ENCODE data around the gene BCKDK. TPM values are rescaled to one million over a fixed set of nuclear protein-coding genes. Genes with fewer than 3 reads are reported as not detected.
A peak's percentile ranks its signal among the peaks of the same experiment; 100 is the strongest.

Gene BCKDK
- total and polyA plus RNA-seq, 2 of the 8 experiments (the other 6 are each of a cell fraction or from before 2014, with no cell fraction given), result 49.6 to 77.1 TPM

DNA sequence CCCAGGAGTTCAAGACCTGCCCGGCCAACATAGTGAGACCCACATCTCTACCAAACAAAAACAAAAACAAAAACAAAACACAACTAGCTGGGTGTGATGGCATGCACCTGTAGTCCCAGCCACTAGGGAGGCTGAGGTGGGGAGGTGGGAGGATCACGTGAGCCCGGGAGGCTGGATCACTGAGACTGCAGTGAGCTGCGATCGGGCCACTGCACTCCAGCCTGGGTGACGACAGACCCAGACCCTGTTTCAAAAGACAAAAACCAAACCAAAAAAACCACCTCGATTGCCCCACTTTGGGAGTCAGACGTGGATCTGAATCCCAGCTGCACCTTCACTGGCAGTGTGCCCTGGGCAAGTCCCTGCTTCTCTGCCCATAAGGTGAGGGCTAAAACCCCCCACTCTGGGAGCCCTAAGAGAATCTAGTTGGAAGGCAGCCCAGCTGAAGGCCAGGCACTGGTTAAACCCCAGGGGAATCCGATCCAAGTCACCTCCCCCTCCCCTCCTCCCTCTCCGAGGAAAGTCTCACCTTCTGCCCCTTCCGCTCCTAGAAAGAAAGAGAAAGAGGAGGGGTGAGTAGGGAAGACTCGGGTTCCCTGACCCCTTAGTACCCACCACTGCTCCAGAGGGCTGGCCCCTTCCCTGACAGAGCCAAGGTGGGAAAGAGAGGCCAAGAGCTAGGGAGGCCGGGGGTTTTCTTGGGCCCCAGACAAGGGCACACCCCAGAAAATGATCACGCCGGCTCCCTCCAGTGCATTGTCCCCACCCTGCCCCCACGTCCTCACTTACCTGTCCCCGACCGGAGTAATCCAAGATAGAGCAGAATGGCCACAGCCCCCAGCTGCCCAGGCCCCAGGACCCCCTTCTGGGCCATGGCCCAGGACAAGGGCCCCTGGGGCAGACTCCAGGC lies 26.7 kb downstream of the BCKDK start:
- CTCF ChIA-PET (ENCODE audit: partially characterized antibody), result interaction anchor here (0.8 to 2.2 kb wide), 7 partner anchors 8 to 150 kb away, joined by 3 to 8 read pairs (median 3); partner anchors contain the start of genes HSD3B7 and ZNF668
- Histone ChIP-seq H2AK5ac (ENCODE audit: low read depth, low read length) (peak overlapping the region; percentile 97; the same call in 1 of the 2 replicates), H4K20me1 (replicated peaks in 1 of 2; ENCODE audit: control insufficient read depth in 1 of 2, insufficient read depth in 2 of 2, low read length in 2 of 2) (peaks cover 6 to 7% of the 10 kb centered on the region in 2 experiments), H3K4me3 (ENCODE audit: extremely low read depth in 1 of 4, insufficient read depth in 2 of 4, low read depth in 3 of 4, low read length in 4 of 4) (peak overlapping the region; percentile 65 to 87 (median 81)), H3K4me2 (ENCODE audit: insufficient read depth in 1 of 2, low read depth in 2 of 2, low read length in 2 of 2) (peak overlapping the region; percentile 83 to 98), H3K79me2 (ENCODE audit: control insufficient read depth in 1 of 2, insufficient read depth in 2 of 2, low read length in 2 of 2) (peaks cover 0 to 19% of the 10 kb centered on the region in 2 experiments; a peak in 2 of 4 replicates), H3K27me3 (replicated peaks in 1 of 4; ENCODE audit: control insufficient read depth in 3 of 4, extremely low read depth in 1 of 4, insufficient read depth in 3 of 4, low read length in 3 of 4) (no peaks in the 10 kb centered on the region), H4K91ac (replicated peaks; ENCODE audit: insufficient read length, low read length) (peak overlapping the region; percentile 91), H3K14ac (ENCODE audit: insufficient read length) (no peak overlapping the region), H4K8ac (ENCODE audit: extremely low read depth, insufficient read depth, low read length) (peak overlapping the region; percentile 51; the same call in 1 of the 2 replicates), H4K5ac (ENCODE audit: insufficient read length, low read depth, low read length) (peak overlapping the region; percentile 89), H2BK15ac (ENCODE audit: low read length) (peak overlapping the region; percentile 81; the same call in 1 of the 2 replicates), H2BK5ac (ENCODE audit: low read depth, low read length) (peak overlapping the region; percentile 97), H3K79me1 (ENCODE audit: low read depth, low read length) (peaks cover 9% of the 10 kb centered on the region), H3K9ac (replicated peaks in 1 of 4; ENCODE audit: extremely low read depth in 1 of 4, low read depth in 3 of 4, low read length in 3 of 4) (peak overlapping the region; percentile 52 to 87 (median 78)), H3K18ac (ENCODE audit: extremely low read depth, low read length) (peak overlapping the region; percentile 99), H3K56ac (replicated peaks; ENCODE audit: insufficient read length, low read depth, low read length) (peak overlapping the region; percentile 8), H3K4me1 (replicated peaks in 1 of 4; ENCODE audit: control insufficient read depth in 3 of 4, insufficient read depth in 4 of 4, low read length in 3 of 4) (peaks cover 5 to 54% (median 44%) of the 10 kb centered on the region in 4 experiments), H2AFZ (ENCODE audit: low read length) (no peak overlapping the region), H3K4ac (replicated peaks; ENCODE audit: insufficient read length, low read depth, low read length) (peak overlapping the region; percentile 92), H2BK120ac (replicated peaks; ENCODE audit: low read depth, low read length) (no peak overlapping the region), H3K9me3 (ENCODE audit: insufficient read depth in 2 of 2, low read depth in 1 of 2, low read length in 1 of 2) (no peaks in the 10 kb centered on the region), H3K23me2 (ENCODE audit: low read depth, low read length) (peaks cover 16% of the 10 kb centered on the region), H2BK20ac (ENCODE audit: low read length) (peak overlapping the region; percentile 97; the same call in 1 of the 2 replicates), H3K27ac (ENCODE audit: low read depth, low read length) (peak overlapping the region; percentile 86; the same call in 1 of the 2 replicates), H2BK12ac (ENCODE audit: low read depth, low read length) (peak overlapping the region; percentile 100), H3K23ac (ENCODE audit: insufficient read length) (no peak overlapping the region), H3K36me3 (ENCODE audit: control insufficient read depth in 2 of 4, insufficient read depth in 4 of 4, low read length in 3 of 4) (peaks cover 12 to 27% (median 15%) of the 10 kb centered on the region in 4 experiments)
- DNase-seq (ENCODE audit: low read depth in 1 of 2, low spot score in 2 of 2) (peak in 1 of 2 experiments; percentile 66), FAIRE-seq (peak; percentile 65)
- POLR2A ChIA-PET (ENCODE audit: partially characterized antibody), result interaction anchor here (0.6 to 34.9 kb wide), 19 partner anchors 1 to 402 kb away, joined by 3 to 713 read pairs (median 4); partner anchors contain the start of genes BCKDK, FUS, KAT8 and PRSS36
- 5% methylated on average over 11 of the region's 18 CpGs; no CpG with 5 or more reads in 1 of the 2 experiments for WGBS, 2 experiments (ENCODE audit: extremely low coverage in 1 of 2, insufficient coverage in 1 of 2, insufficient read length in 1 of 2, insufficient replicate concordance in 2 of 2, low coverage in 1 of 2, low lambda C conversion rate in 2 of 2, missing lambda C conversion rate in 1 of 2)
- TF ChIP-seq SP4 (IDR thresholded peaks at IDR 0.05; ENCODE audit: low read length), result no peak
- TF ChIP-seq SAP30 (IDR thresholded peaks at IDR 0.05; ENCODE audit: insufficient read depth, insufficient replicate concordance, low read length), result peak; percentile 53
- no peak for TF ChIP-seq SRF (IDR thresholded peaks at IDR 0.05; ENCODE audit: low read depth, low read length)
- no peak for TF ChIP-seq RNF2 (IDR thresholded peaks at IDR 0.05; ENCODE audit: borderline replicate concordance, low read depth, low read length, missing control alignments, poor library complexity, severe bottlenecking)
- TF ChIP-seq TEAD4 (IDR thresholded peaks at IDR 0.05; ENCODE audit: low read depth, low read length), result no peak
- TF ChIP-seq KDM4A (IDR thresholded peaks at IDR 0.05; ENCODE audit: low read depth, low read length, severe bottlenecking), result no peak
- no peak for TF ChIP-seq POU5F1 (IDR thresholded peaks at IDR 0.05; ENCODE audit: low read depth, low read length)
- no peak for TF ChIP-seq CBX5 (IDR thresholded peaks at IDR 0.05; ENCODE audit: low read depth, low read length)
- TF ChIP-seq EZH2 (IDR thresholded peaks at IDR 0.05; ENCODE audit: low read depth, low read length, severe bottlenecking), result no peak
- no peak for TF ChIP-seq NRF1 (IDR thresholded peaks at IDR 0.05; ENCODE audit: low read depth, low read length)
